Muscle of back (tissue), 11 donors: ENCODE measurements around the gene OARD1. TPM values are rescaled to one million over a fixed set of nuclear protein-coding genes. Genes with fewer than 3 reads are reported as not detected.
"Not testable (repeated sequence)": the region's sequence is repeated elsewhere in the genome, so short reads cannot be mapped to it uniquely, and the experiment has no call there.

Experiments used
- DNase-seq, 3 donors: peaks; one replicate each; pipeline versions ENCODE4 v3.0.0 to v3.0.0-alpha.2; 2013
- polyA plus RNA-seq, 10 donors: library from polyadenylated mRNA; unstranded; fragments of 120-200 nt; gene quantifications; one replicate each; pipeline ENCODE4 v1.2.1, GENCODE V29; 2013; ENCODE audit not compliant: insufficient read length in 10 of 10

The OARD1 gene
- polyA plus RNA-seq, 10 donors, result 14.3 to 20.6 (median 17.1) TPM

- peak; percentile 74 to 95 (median 89) for DNase-seq
Observed at GRCh38 chr6:41027799-41028560, 44.2 kb downstream of the OARD1 start.

GRCh38 chr6:41027241-41027640, 44.9 kb downstream of the OARD1 start:
- no peak for DNase-seq

DNA sequence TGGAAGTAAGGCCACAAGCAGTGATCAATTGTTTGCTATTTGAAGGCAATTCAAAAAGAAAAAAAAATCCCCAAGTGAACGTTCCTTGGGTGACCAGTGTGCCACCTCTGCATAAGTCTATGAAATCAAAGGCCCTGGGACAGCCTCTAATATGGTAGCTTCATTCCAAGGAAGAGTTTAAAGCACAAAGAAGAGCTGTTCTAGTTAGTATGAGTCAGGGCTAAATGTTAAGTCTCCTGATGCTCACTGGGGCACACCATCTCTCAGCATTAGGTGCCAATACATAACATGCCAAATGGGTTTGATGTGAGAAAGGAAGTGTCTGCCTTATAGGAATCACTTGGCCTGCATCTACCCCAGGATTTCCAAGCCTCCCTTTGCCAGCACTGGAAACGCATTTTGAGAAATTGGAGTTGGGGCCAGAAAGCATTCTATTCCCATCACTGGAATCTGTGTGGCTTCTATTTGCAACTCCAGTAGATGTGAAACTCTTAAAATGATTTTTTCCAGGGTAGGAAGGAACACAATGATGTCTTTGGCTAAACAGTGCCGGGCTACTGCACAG, 46.1 kb downstream of the OARD1 start:
- DNase-seq, result no peak

DNA sequence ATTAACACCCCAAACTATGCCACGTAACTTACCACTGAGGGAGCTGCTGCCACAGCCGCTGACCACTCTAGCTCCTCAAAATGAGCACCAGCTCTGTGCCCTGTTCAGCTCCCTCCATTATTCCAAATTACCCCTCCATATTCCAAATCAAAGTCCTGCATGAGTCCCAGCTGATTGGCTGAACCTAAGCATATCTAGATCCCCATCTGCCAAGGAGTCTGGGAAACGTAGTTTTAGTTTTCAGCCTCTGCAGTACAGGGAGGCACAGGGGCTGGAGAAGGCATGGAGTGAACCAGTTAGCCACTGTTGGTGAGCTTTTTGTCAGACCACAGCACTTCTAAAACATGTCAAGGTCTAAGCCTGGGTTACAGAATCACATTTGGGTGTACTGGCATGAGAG, 49.0 kb downstream of the OARD1 start:
- DNase-seq, result no peak

DNA sequence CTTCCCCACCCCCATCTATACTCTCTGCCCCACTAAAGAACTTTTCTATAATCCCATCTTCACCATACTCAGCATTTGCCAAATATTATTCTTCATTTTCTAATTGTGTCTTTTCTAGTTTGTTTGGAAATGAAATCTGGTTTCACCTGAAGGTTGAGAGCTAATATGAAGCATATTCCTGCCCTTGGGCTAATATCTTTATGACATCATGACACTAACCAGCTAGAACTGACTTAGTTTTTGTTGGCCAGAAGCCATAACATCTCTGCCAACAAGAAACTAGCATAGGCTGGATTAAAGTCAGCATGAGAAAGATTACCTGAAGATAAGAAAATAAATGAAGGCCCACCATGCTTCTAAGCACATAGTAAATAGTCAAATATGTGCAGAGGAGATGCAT, 49.9 kb downstream of the OARD1 start:
- no peak for DNase-seq

DNA sequence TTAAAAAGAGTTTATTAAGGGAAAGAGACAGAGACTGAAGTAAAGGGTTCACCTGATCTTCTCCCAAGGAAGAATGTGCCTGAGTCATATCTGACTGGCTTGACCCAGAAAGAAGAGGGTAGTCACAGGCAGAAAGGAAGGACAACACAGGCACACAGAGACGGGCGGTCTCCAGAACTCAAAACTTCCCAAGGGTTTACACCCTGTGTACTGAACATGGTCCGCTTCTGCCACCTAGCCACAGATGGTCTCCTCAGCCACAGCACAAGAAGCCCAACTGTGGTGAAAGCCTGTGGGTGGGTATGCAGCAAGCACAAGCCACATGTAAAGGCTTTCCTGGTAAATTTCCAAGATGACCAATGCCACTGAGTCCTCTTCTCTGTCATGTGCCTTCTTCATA, 50.3 kb downstream of the OARD1 start:
- no peak for DNase-seq

DNA sequence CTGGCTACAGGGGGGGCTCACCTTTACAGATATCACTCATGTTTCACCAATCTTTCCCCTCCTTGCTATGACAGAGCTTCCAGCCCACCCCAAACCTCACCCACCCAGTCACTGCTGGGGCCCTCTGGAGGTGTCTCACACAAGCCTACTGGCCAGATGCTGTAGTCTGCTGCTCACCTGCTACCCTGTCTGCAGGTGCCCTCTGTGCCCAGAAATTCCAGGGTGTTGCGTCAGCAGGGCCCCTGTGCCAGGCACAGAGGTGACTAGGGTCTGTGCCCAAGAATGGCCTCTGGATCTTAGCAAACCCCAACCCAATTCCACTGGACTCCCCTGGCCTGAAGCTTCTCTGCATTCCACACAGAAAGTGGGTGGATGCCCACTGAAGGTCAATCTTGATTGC, 54.5 kb downstream of the OARD1 start:
- DNase-seq, result no peak

- DNase-seq, result not testable (repeated sequence)
Observed at GRCh38 chr6:41015860-41016259, 56.3 kb downstream of the OARD1 start.

DNA sequence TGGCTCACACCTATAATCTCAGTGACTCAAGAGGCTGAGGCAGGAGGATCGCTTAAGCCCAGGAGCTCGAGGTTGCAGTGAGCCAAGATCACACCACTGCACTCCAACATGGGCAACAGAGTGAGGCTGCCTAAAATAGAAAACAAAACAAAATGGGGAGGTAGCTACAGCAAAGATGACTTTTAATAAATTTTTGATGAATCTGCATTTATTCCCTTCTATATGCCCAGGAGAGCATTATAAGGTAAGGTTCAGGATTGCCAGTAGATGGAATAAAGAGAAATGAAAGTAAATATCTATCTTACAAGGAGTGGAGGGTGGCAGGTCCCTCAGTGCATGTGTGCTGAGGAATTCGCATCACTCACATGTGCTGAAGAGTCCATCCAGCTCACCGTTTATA, 57.4 kb downstream of the OARD1 start:
- DNase-seq, result no peak

Other genes starting within 250 kb of the OARD1 start
- 1 to 10 TPM; 1.6 to 4.3 (median 2.9) TPM for gene UNC5CL, start 33.1 kb downstream of the OARD1 start, polyA plus RNA-seq
- 1 to 10 TPM in 1 of 10 donors, under 1 TPM in 9; 0.49 to 1.1 (median 0.66) TPM for gene TSPO2, start 29.9 kb downstream of the OARD1 start, polyA plus RNA-seq
- gene APOBEC2, start 19.2 kb downstream of the OARD1 start, polyA plus RNA-seq, result 100 to 1,000 TPM; 324 to 690 (median 510) TPM
- gene NFYA, start 618 bp upstream of the OARD1 start, polyA plus RNA-seq, result 10 to 100 TPM; 20.0 to 33.6 (median 26.4) TPM
- under 1 TPM in 6 of 10 donors, not detected in 4; 0.21 to 0.37 (median 0.27) TPM for gene TREML1, start 82.0 kb upstream of the OARD1 start, polyA plus RNA-seq
- 1 to 10 TPM in 2 of 10 donors, under 1 TPM in 8; 0.22 to 1.8 (median 0.57) TPM for gene TREM2, start 90.8 kb upstream of the OARD1 start, polyA plus RNA-seq
- under 1 TPM in 9 of 10 donors, not detected in 1; 0.07 to 0.33 (median 0.15) TPM for gene TREML2, start 128.8 kb upstream of the OARD1 start, polyA plus RNA-seq
- gene TREML4, start 156.0 kb upstream of the OARD1 start, polyA plus RNA-seq, result not detected
- 1 to 10 TPM in 1 of 10 donors, under 1 TPM in 7, not detected in 2; 0.17 to 1.5 (median 0.31) TPM for gene TREM1, start 214.3 kb upstream of the OARD1 start, polyA plus RNA-seq